HG03565 (cell line): Measurements from ENCODE around the gene NRXN3.

ENCODE experiments used
- ATAC-seq: cut with Tn5 transposase; IDR thresholded peaks from one replicate; pipeline ENCODE4 v1.9.1; 2021; ENCODE audit warnings: mild to moderate bottlenecking, moderate library complexity; ENCODE audit not compliant: unreplicated experiment

Gene NRXN3

GRCh38 chr14:79583738-79584408 lies 1413.7 kb downstream of the NRXN3 start:
- no peak for ATAC-seq

GRCh38 chr14:79584679-79585078 lies 1414.5 kb downstream of the NRXN3 start:
- ATAC-seq: no peak

DNA sequence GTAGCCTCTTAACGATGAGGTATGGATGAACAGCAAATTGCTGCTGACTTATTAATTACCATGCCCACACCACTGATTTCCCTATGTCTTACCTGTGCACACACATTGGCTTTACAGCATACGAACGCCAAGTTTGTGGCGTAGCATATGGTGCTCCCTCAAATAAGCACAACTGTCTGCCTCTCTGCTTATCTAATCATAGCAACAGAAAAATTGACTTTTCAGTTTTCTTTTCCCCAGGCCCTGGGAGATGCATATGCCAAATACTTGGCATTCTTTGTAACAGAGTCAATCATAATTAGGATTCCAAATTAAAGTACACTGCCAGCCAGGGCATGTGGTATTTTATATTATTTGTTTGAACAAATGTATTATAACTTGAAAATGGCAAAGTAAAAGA lies 1415.7 kb downstream of the NRXN3 start:
- no peak for ATAC-seq

DNA sequence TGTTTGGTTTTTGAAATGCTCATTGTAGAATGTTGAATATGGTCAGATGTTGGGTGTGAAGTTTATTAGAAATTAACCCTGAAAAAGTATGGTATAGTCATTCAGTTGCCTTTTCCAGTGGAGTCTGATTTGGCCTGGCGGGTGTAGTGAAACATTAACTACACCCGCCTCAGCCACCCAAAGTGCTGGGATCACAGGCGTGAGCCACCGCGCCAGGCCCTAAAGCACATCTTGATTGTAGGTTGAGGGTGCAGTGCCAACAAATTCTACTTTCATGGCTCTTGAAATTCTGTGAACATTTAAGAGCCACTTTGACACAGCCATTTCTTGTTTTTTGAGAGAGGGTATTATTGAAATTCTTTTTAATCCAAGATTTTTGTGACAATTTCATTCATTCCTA lies 1416.2 kb downstream of the NRXN3 start:
- no peak for ATAC-seq

DNA sequence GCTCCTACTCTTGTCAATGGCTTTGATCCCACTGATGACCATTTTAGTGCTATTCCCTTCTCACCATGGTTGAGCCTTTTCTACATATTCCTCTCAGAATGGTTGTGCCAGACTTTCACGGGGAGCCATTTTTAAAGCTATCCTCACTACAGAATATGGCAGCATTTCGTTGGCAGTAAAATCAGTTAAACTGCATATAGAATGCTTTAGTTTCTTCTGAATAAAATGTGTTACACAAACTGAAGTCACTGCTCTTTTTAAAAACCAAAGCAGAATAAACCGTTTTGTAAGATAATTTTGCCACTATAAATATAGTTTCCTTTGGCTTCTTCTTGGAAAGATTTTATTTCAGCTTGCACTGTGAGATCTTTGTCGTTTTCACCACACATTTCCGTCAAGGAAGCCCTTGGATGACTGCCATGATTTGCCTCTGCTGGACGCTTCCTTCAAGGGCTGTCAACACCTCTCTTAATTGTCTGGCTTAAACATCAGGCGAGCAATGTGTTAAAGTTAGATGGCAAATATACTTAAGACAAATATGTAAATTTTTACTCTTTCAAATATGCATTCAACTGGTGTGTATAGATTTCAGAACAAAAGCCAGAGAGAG lies 1416.9 kb downstream of the NRXN3 start:
- no peak for ATAC-seq

- no peak for ATAC-seq
Observed at GRCh38 chr14:79587875-79588274, 1417.7 kb downstream of the NRXN3 start.

- no peak for ATAC-seq
Observed at GRCh38 chr14:79588398-79588797, 1418.2 kb downstream of the NRXN3 start.

DNA sequence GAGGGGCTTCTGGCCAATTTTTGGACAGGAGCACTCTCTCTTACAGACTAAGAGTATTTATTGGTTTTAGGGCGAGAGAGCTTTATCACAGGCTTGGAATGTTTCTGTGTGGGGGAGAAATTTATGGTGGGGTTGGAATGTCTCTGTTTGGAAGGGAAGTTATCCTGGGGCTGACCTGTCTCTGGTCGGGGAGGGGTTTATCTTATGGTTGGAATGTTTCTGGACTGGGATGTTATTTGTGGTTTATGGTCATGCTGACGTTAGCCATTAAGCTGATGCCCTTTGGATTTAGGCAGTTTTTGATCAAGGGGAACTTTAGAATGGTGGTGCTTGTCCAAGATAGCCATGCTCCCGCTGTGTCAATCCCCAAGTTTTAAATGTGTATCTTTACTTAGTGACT lies 1426.4 kb downstream of the NRXN3 start:
- ATAC-seq: no peak

GRCh38 chr14:79597566-79597965 lies 1427.4 kb downstream of the NRXN3 start:
- ATAC-seq: no peak

- no peak for ATAC-seq
Observed at GRCh38 chr14:79598339-79598738, 1428.2 kb downstream of the NRXN3 start.

DNA sequence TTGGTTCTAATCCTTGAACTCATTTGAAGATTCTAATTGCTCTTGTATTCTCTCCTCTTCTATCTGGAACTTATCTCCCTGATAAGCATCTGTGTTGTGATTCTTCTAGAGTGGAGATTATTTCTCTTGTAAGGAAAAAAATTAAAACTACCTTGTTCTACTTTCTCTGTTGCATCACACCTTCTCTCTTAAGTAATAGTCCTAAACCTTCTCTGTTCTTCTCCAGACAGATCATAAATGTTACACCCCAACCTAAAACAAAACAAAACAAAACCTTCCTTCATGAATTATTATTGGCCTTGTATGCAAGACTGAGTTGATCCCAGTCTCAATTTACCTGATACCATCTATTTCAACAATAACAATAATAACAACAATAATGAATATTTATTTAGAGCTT lies 1429.1 kb downstream of the NRXN3 start:
- no peak for ATAC-seq

GRCh38 chr14:79600406-79600805 lies 1430.2 kb downstream of the NRXN3 start:
- ATAC-seq: no peak

DNA sequence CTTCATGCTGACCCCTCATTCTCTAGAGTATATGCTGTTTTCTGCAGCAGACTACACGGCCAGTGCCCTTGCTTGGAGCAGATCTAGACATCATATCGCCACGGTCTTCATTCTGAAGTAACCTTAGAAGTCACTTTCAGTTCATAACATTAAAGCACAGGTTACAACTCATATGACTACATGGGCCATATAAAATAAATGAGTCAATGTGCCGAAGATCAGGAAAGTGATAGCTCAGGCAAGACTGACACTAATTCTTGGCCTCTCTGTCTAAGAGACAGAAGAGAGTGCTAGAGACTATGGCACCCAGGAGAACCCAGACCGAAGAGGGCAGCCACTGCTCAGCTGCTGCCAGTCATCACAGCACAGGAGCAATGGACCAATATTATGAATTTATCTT lies 1431.4 kb downstream of the NRXN3 start:
- no peak for ATAC-seq

DNA sequence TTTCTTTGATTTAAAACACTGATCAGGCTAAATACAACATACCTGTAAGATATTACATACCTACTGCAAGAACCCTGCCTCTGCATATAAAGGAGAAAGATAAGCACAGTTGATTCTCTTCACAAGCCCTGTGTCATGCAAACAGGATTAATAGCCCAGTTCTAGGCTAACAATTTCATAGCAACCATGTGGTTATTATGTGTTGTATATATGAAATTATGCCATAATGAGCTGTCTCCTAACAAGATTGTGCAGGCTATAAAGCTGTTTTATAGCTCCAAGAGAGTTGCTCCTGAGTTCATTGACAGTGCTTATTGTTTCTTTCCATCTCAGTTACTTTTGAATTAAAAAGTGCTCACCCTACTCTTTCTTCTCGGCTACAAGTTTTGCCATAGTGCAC lies 1431.9 kb downstream of the NRXN3 start:
- ATAC-seq: no peak

DNA sequence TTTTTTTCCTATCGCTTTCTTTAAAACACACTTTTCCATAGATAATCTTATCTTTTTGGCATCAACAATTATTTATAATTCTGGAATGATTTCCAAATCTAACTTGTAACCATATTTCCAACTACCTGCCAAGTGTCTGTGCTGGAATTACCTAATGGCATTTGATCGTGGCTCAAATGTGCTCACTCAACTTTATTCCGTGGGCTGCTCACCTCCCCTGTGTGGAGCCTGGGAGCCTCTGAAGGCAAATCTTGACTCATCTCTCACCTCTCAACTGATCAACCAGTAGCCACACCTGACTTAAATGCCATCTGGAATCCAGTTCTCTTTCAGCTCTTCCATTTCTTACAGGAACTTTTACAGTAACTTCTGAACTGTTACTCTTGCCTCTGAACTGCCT lies 1432.6 kb downstream of the NRXN3 start:
- ATAC-seq: no peak

GRCh38 chr14:79605849-79606248 lies 1435.7 kb downstream of the NRXN3 start:
- no peak for ATAC-seq

DNA sequence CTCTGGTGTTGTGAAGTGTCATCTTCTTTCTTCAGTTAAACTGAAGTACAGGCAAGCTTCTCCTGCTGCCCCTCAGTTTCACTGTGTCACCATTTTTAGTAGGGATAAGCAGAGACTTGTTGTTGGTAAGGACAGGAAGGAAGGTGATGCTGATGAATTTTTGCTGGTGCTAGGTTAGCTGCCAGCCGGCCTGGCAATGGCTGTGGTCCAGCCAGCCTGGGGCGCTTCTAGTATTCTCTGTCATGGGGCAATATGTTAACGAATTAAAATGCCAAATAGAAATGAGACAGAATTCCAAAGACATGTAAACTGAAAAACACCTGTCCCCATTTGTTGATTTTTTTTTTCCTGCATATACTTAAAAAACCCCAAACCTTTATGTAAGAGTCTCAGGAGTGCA lies 1438.3 kb downstream of the NRXN3 start:
- no peak for ATAC-seq

- ATAC-seq: no peak
Observed at GRCh38 chr14:79613625-79614024, 1443.5 kb downstream of the NRXN3 start.

- ATAC-seq: no peak
Observed at GRCh38 chr14:79614448-79614847, 1444.3 kb downstream of the NRXN3 start.

GRCh38 chr14:79627058-79627457 lies 1456.9 kb downstream of the NRXN3 start:
- no peak for ATAC-seq

GRCh38 chr14:79629411-79630287 lies 1459.5 kb downstream of the NRXN3 start:
- ATAC-seq: no peak
